ENCODE measurements around the gene MARCHF6.

- TF ChIP-seq SP1 (IDR thresholded peaks at IDR 0.05) (no peak), PKNOX1 (IDR thresholded peaks at IDR 0.05) (no peak), HDGF (IDR thresholded peaks at IDR 0.05; ENCODE audit: borderline replicate concordance) (no peak), BHLHE40 (IDR thresholded peaks at IDR 0.05; ENCODE audit: borderline replicate concordance) (no peak)
These were observed 22.8 kb upstream of the MARCHF6 start for GRCh38 chr5:10330511-10331230.
